Hepatocyte (in vitro differentiated cells): Measurements from ENCODE around the gene THSD7B.

Source experiments
- EZH2 ChIP-seq: fragments of 200-600 bp; sonication (generic); IDR thresholded peaks from 2 replicates; pipeline ENCODE4 v1.6.1; 2016; ENCODE audit warnings: antibody characterized with exemption, mild to moderate bottlenecking, borderline replicate concordance
- EZH2phosphoT487 ChIP-seq: fragments of 200-600 bp; sonication (generic); IDR thresholded peaks from one replicate; pipeline ENCODE4 v1.6.1; 2018; ENCODE audit warnings: antibody characterized with exemption, mild to moderate bottlenecking, low read depth, moderate library complexity; ENCODE audit not compliant: unreplicated experiment, severe bottlenecking
- TF ChIP-seq, protein P1 (sequence below): fragments of 200-600 bp; sonication (generic); IDR thresholded peaks from 2 replicates; pipeline ENCODE4 v1.5.1; 2016; ENCODE audit warnings: antibody characterized with exemption, mild to moderate bottlenecking; ENCODE audit not compliant: poor library complexity

DNA sequence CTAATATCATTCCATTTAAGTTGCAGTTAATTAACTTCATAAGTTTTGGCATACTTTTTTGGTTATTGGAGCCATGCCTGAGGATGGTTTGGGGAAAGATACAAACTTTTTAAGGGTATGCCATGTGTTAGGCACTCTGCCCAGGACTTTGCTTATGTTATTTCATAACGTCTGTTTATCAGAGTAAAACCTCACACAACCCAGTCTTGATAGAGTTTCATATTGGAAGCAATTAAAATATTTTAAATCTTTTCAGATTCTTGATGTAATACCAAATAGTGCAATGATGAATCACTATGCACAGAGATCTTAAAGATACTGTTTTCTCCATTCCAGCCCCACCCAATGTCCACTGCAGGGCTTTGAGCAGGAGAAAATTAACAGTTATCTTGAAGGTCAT is 669.8 kb downstream of the THSD7B start:
- TF ChIP-seq, protein P1, sequence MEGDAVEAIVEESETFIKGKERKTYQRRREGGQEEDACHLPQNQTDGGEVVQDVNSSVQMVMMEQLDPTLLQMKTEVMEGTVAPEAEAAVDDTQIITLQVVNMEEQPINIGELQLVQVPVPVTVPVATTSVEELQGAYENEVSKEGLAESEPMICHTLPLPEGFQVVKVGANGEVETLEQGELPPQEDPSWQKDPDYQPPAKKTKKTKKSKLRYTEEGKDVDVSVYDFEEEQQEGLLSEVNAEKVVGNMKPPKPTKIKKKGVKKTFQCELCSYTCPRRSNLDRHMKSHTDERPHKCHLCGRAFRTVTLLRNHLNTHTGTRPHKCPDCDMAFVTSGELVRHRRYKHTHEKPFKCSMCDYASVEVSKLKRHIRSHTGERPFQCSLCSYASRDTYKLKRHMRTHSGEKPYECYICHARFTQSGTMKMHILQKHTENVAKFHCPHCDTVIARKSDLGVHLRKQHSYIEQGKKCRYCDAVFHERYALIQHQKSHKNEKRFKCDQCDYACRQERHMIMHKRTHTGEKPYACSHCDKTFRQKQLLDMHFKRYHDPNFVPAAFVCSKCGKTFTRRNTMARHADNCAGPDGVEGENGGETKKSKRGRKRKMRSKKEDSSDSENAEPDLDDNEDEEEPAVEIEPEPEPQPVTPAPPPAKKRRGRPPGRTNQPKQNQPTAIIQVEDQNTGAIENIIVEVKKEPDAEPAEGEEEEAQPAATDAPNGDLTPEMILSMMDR: no peak
- TF ChIP-seq EZH2 (no peak), EZH2phosphoT487 (no peak)
